CD4-positive, alpha-beta T cell treated with Interleukin-4 for 4 hours (primary cell): ENCODE data around the gene GNPTG.

ENCODE experiments used
- DNase-seq: peaks from one replicate; pipeline ENCODE4 v3.0.0-alpha.2; 2020

GNPTG gene

DNA sequence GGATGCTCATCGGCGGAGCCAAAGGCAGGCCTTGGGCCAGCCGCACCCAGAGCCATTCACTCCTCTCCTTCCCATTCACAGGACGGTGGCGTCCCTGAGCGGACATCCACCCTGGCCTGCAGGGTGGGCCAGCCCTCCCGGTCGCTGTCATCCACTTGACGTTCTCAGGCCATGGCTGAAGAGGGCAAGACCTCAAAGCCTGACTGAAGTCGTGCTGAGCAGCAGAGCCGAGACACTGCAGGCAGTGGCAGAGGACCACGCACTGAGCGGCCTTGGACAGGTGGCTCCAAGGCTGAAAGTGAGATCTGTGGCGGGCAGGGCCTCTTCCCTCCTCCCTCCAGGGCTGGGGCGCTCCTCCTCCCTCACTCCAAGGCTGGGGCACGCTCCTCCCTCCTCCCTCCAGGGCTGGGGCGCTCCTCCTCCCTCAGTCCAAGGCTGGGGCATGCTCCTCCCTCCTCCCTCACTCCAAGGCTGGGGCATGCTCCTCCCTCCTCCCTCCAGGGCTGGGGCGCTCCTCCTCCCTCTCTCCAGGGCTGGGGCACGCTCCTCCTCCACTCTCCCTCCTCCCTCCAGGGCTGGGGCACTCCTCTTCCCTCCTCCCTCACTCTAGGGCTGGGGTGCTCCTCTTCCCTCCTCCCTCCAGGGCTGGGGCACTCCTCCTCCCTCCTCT lies 24.1 kb downstream of the GNPTG start:
- DNase-seq = no peak

DNA sequence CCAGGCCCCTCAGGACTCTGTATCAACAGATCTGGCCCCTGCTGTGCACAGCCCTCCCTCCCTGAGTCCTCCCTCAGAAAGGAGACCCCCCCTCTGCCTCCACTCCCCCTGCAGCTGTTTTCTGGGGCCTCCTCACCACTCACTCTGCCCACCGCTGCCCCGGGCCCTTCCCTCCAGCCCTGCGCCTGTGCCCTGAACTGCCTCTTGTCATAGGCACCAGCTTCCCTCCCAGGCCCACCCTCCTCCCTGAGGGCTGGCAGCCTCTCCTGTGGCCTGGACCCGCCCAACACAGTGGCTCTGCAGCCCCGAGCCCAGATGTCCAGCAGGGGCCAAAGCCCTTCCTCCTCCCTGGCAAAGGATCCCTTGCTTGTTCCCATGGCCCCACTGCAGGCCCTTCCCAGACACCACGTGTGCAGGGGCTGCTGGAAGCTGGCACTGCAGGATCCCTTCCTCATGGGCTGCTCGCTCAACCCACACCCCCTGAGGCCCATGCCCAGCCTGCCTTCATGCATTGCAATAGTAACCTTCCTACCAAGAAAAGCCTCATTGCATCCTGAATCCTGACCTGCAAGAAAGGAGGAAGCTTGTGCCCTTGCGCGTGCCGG lies 25.8 kb downstream of the GNPTG start:
- DNase-seq = no peak

DNA sequence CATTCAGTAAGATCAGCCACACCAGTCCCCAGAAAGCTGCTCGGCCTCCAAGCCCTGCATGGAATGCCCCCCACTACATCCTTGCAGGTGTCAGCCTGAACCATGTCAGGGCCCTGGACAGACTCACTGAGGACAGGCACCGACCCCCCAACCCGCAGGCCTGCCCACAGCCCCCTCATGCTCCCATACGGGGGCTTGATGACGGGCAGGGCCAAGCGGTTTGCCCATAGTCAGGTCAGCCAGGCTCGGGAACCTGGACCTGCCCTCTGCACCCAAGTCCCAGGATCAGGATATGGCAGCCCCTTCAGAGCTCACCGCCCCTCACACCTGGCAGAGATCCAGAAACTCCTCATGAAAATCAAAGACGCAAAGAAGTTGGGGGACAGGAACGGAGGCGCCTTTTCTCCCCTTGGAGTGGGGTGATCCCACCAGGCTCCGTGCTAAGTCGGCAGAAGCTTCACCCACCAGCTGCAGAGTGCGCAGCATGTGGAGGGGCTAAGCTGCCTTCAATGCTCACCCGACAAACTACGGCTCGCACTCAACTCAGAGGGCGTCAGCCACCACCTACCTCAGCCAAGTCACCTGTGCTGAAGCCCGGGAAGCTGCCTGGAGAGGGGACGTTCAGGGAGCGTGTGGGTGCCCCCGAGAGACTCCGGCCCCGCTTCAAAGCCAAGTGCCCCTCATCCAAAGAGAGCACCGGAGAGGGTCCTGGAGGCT lies 26.5 kb downstream of the GNPTG start:
- no peak for DNase-seq

- DNase-seq = peak; percentile 63
These were observed 27.1 kb downstream of the GNPTG start for GRCh38 chr16:1378804-1379303.

DNA sequence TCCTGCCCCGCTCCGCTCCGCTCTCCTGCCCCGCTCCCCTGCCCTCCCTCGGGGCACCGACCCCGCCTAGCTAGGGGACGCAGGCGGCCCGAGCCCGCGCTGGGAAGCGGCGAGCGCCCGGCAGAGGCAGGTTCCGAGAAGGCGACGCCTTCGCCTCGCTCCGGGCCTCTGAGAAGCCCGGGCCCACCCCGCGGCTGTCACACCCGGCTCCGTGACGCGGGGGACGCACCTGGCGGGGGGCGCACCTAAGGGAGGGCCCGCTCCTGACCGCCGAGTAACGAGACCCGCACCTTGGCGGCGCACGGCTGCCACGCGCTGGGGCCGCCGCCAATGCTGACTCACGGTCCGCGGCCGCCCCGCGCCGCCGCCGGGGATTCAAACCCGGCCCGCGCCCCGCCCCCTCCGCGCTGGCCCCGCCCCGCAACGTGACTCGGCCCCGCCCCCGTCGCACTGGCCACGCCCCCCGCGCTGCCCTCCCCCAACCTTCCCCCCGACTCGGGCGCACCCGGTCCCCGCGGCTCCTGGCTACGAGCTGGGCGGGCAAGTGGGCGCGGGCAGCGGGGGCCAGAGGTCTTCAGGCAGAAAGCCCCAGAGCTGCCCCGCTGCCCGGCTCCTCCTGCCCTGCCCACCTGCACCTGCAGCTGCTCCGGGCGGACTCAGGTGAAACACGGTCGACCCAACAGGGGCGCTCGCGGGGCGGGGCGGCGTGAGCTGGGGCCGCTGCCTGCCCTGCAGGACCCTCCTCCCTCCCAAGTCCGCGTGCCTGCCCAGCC lies 27.8 kb downstream of the GNPTG start:
- DNase-seq = peak; percentile 17

- no peak for DNase-seq
These were observed 28.5 kb downstream of the GNPTG start for GRCh38 chr16:1380195-1380594.

- no peak for DNase-seq
These were observed 30.1 kb downstream of the GNPTG start for GRCh38 chr16:1381612-1382406.

- DNase-seq = no peak
These were observed 31.8 kb downstream of the GNPTG start for GRCh38 chr16:1383556-1383955.

GRCh38 chr16:1385232-1385631 lies 33.5 kb downstream of the GNPTG start:
- no peak for DNase-seq

- no peak for DNase-seq
These were observed 35.6 kb downstream of the GNPTG start for GRCh38 chr16:1387331-1387730.

DNA sequence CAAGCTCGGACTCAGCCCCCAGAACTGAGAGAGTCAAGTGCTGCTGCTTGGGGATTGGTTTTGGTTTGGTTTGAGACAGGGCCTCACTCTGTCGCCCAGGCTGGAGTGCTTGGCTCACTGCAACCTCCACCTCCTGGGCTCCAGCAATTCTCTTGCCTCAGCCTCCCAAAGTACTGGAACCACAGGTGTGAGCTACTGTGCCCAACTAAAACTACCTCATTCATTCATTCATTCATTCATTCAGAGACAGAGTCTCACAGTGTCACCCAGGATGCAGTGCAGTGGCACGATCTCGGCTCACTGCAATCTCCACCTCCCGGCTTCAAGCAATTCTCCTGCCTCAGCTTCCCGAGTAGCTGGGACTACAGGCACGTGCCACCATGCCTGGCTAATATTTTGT lies 38.0 kb downstream of the GNPTG start:
- no peak for DNase-seq

DNA sequence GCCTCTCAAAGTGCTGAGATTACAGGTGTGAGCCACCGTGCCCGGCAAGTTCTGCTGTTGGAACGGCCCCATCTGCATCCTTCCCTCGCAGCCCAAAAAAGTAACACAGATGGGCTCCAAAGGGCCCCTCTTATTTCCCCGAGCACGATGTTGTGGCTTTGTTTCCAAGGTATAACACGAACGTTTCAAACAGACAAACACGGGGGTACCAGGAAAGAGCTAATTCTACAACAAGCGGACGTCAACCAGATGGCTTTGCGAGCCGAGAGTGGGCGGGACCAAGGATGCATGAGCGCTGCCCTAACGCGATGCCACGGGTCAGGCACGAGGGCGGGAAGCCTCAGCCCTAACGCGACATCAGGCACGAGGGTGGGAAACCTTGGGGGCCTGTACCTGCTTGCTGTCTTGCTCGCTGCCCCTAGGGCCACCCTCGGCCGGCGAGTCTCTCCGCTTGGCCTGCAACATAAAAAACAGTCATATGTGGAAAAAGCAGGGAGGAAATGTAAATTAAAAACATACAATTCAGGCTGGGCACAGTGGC lies 38.6 kb downstream of the GNPTG start:
- no peak for DNase-seq

GRCh38 chr16:1392826-1393225 lies 41.1 kb downstream of the GNPTG start:
- no peak for DNase-seq

DNA sequence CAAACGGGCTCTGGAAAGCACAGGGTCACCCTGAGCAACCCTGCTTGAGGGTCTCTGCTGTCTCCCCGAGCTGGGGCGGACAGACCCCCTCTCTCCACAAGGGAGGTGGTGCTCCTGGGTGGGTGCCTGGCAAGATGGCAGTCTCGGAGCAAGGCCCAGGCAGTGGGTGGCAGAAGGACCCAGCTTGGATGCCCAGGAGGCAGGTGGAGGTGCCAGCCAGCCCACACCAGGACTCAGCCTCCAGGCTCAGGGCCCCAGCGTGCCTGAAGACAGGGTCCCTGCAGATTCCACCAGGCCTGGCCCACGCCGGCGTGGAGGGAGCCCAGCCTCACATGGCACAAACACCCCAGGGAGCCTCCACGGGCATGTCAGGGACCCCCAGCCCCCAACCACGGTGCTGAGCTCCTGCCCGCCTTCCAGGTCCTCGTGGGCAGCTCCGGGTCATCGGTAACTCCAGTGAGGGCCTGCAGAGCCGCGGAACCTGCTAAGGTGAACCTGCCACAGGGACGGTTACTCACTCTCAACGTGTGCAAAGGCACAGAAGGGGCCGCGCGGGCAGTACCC lies 42.0 kb downstream of the GNPTG start:
- DNase-seq = no peak

- no peak for DNase-seq
These were observed 42.7 kb downstream of the GNPTG start for GRCh38 chr16:1394367-1394951.

GRCh38 chr16:1395444-1396031 lies 43.8 kb downstream of the GNPTG start:
- no peak for DNase-seq

GRCh38 chr16:1397779-1398178 lies 46.0 kb downstream of the GNPTG start:
- no peak for DNase-seq

- no peak for DNase-seq
These were observed 46.6 kb downstream of the GNPTG start for GRCh38 chr16:1398351-1398750.

- no peak for DNase-seq
These were observed 47.3 kb downstream of the GNPTG start for GRCh38 chr16:1398826-1399581.

DNA sequence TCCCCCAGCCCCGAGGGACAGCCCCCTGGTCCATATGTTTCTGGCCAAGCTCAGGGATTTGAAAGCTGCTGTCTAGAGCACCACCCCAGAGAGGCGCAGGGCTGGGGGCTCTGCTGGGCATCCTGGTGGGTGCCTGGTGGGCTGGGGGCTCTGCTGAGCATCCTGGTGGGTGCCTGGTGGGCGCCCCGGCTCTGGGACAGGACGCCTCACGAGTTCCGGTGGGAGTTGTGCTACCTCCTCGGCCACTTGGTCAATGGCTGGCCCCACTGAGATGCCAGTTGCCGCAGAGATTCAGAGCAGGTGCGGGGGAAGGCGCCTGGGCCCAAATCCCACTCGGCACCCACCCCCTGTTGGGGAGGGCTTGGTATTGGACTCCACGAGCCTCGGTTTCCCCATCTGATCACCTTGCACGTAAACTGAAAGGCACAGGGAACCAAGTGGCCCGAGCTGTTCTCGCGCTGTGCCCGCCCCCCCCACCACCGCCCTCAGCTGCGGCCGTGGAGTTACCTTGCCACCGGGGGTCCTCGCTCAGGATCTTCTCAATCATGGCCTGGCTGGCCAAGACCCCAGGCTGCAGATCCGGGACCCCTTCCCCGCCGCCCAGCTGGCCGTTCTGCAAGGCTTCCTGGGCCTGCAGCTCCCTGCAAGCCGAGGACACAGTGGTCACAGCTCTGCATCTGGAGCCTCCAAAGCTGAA lies 49.5 kb downstream of the GNPTG start:
- DNase-seq = no peak
